PC-9 (cell line): ENCODE data around the gene BARX1.
"Not testable (repeated sequence)": the region's sequence is repeated elsewhere in the genome, so short reads cannot be mapped to it uniquely, and the experiment has no call there.

Experiments used
- CTCF ChIP-seq: fragments of 200-600 bp; sonication (generic); conservative IDR thresholded peaks from 2 replicates; pipeline ENCODE4 v1.6.1; 2017; ENCODE audit warnings: mixed run types, antibody characterized with exemption, mild to moderate bottlenecking, moderate library complexity
- EZH2 ChIP-seq: fragments of 200-600 bp; sonication (generic); IDR thresholded peaks from 2 replicates; pipeline ENCODE4 v1.8.0; 2017; ENCODE audit warnings: antibody characterized with exemption, low read depth

- not testable (repeated sequence) for TF ChIP-seq CTCF, EZH2
These were observed 8.3 kb upstream of the BARX1 start for GRCh38 chr9:93963489-93963888.
